Keratinocyte (primary cell): ENCODE measurements around the gene TIMP2. TPM values are rescaled to one million over a fixed set of nuclear protein-coding genes. Genes with fewer than 3 reads are reported as not detected.

Source experiments
- DNase-seq: peaks from one replicate; pipeline ENCODE4 v3.0.0-alpha.2; 2011; ENCODE audit warnings: low read depth, missing footprints, low spot score
- FAIRE-seq: peaks from 2 replicates; lab custom pipeline; 2011; peaks lifted over from hg19 to GRCh38; lab: Jason Lieb, UNC
- H2AFZ ChIP-seq: 2 replicates; pipeline ENCODE4 v1.6.0; 2012; ENCODE audit warnings: low read length, control low read depth, inconsistent platforms; ENCODE audit not compliant: control insufficient read depth
- H3K27ac ChIP-seq: 2 replicates; pipeline ENCODE4 v1.5.1; 2011; ENCODE audit warnings: low read length; ENCODE audit not compliant: control insufficient read depth, insufficient read depth
- H3K27me3 ChIP-seq: 3 replicates; pipeline ENCODE4 v1.6.0; 2011; ENCODE audit warnings: low read length; ENCODE audit not compliant: control insufficient read depth, insufficient read depth; ENCODE audit errors: extremely low read depth
- H3K36me3 ChIP-seq, 2 experiments: 2 replicates in 1 of 2; 3 replicates in 1 of 2; pipeline ENCODE4 v1.5.1; 2011; ENCODE audit warnings: low read length in 2 of 2, mild to moderate bottlenecking in 1 of 2; ENCODE audit not compliant: control insufficient read depth in 2 of 2, insufficient read depth in 2 of 2; ENCODE audit errors: extremely low read depth in 1 of 2
- H3K4me1 ChIP-seq: 3 replicates; pipeline ENCODE4 v1.5.1; 2011; ENCODE audit warnings: low read length; ENCODE audit not compliant: control insufficient read depth, insufficient read depth; ENCODE audit errors: extremely low read depth
- H3K4me2 ChIP-seq: 3 replicates; pipeline ENCODE4 v1.6.0; 2011; ENCODE audit warnings: low read depth, low read length; ENCODE audit not compliant: control insufficient read depth, insufficient read depth; ENCODE audit errors: extremely low read depth
- H3K4me3 ChIP-seq, 3 experiments: fragments of 200-600 bp in 1 of 3; sonication (generic) in 1 of 3; 2 replicates in 2 of 3; 3 replicates in 1 of 3; pipeline ENCODE4 v1.5.1; 2011 to 2016; ENCODE audit warnings: low read length in 3 of 3, mild to moderate bottlenecking in 3 of 3, control low read depth in 2 of 3, inconsistent platforms in 1 of 3, low read depth in 1 of 3, mixed read lengths in 1 of 3, mixed run types in 1 of 3, moderate library complexity in 1 of 3; ENCODE audit not compliant: control insufficient read depth in 2 of 3, insufficient read depth in 2 of 3; ENCODE audit errors: extremely low read depth in 1 of 3
- H3K79me2 ChIP-seq: 2 replicates; pipeline ENCODE4 v1.6.0; 2012; ENCODE audit warnings: low read length; ENCODE audit not compliant: control insufficient read depth, insufficient read depth
- H3K9ac ChIP-seq: 3 replicates; pipeline ENCODE4 v1.6.0; 2011; ENCODE audit warnings: low read length; ENCODE audit not compliant: control insufficient read depth, insufficient read depth; ENCODE audit errors: extremely low read depth
- H3K9me1 ChIP-seq: 3 replicates; pipeline ENCODE4 v1.6.0; 2011; ENCODE audit warnings: low read length; ENCODE audit not compliant: control insufficient read depth, insufficient read depth; ENCODE audit errors: extremely low read depth
- H3K9me3 ChIP-seq: 2 replicates; pipeline ENCODE4 v1.5.1; 2012; ENCODE audit warnings: low read depth, low read length; ENCODE audit not compliant: control insufficient read depth
- H4K20me1 ChIP-seq: 3 replicates; pipeline ENCODE4 v1.6.0; 2011; ENCODE audit warnings: low read length; ENCODE audit not compliant: control insufficient read depth, insufficient read depth; ENCODE audit errors: extremely low read depth
- CTCF ChIP-seq, 3 experiments: IDR thresholded peaks in 1 of 3; conservative IDR thresholded peaks in 1 of 3; optimal IDR thresholded peaks in 1 of 3; 2 replicates in 2 of 3; 3 replicates in 1 of 3; pipeline versions ENCODE3 to v1.5.1; 2011; ENCODE audit warnings: low read length in 3 of 3, mild to moderate bottlenecking in 3 of 3, moderate library complexity in 2 of 3, control low read depth in 1 of 3, inconsistent platforms in 1 of 3; ENCODE audit not compliant: insufficient read depth in 2 of 3; ENCODE audit errors: extremely low read depth in 1 of 3
- EZH2 ChIP-seq: IDR thresholded peaks from one replicate; pipeline ENCODE4 v1.6.1; 2012; ENCODE audit warnings: inconsistent platforms, mild to moderate bottlenecking, low read length, moderate library complexity
- dilution Hi-C: fragments of 300-500 bp; cut with MboI; formaldehyde crosslinking; loops from one replicate; pipeline ENCODE4 v1.7.0; 2020; ENCODE audit warnings: low sequenced_read_pairs; ENCODE audit not compliant: extremely low pct_ligation_motif_present
- polyA plus RNA-seq, 5 experiments: library from polyadenylated mRNA; depleted of rRNA in 3 of 5; stranded (reverse) in 3 of 5; stranded (forward) in 1 of 5; unstranded in 1 of 5; fragments of >200 nt; gene quantifications; 1 replicate in 1 of 5; 2 replicates in 3 of 5; 3 replicates in 1 of 5; pipeline versions ENCODE4 v1.2.1 to v1.2.3, GENCODE V29; 2011 to 2012; ENCODE audit warnings: missing spikeins in 2 of 5, low read depth in 1 of 5, low replicate concordance in 1 of 5

Gene TIMP2
- polyA plus RNA-seq, 1 donor (not counting 4 experiments of a cell fraction or from before 2014, with no cell fraction given), result 1.2 TPM

- DNase-seq, result no peak
- H3K27ac ChIP-seq, result no peak overlapping the region
- no peak overlapping the region for H2AFZ ChIP-seq
- H3K4me3 ChIP-seq, result no peak overlapping the region
- dilution Hi-C loops, result no loop called here
- H3K9me1 ChIP-seq, result no peaks in the 10 kb centered on the region
- no peaks in the 10 kb centered on the region for H3K36me3 ChIP-seq
- peaks cover 4% of the 10 kb centered on the region for H3K4me1 ChIP-seq
- no peaks in the 10 kb centered on the region for H4K20me1 ChIP-seq
- H3K4me2 ChIP-seq, result no peak overlapping the region
- TF ChIP-seq CTCF (optimal IDR thresholded peaks at IDR 0.05 in 1 of 3, IDR thresholded peaks at IDR 0.05 in 1 of 3, conservative IDR thresholded peaks at IDR 0.05 in 1 of 3; ENCODE audit: extremely low read depth in 1 of 3, insufficient read depth in 2 of 3, low read length in 3 of 3), result no peak
- no peak for TF ChIP-seq EZH2
- no peaks in the 10 kb centered on the region for H3K79me2 ChIP-seq
- FAIRE-seq, result no peak
- H3K9me3 ChIP-seq, result no peaks in the 10 kb centered on the region
- no peak overlapping the region for H3K9ac ChIP-seq
- H3K27me3 ChIP-seq, result peaks cover 3% of the 10 kb centered on the region
These were observed 67.9 kb downstream of the TIMP2 start for GRCh38 chr17:78857266-78857665.

GRCh38 chr17:78855561-78856165 lies 69.5 kb downstream of the TIMP2 start:
- no peak overlapping the region for H3K9ac ChIP-seq
- no peak overlapping the region for H3K4me2 ChIP-seq
- no peaks in the 10 kb centered on the region for H4K20me1 ChIP-seq
- H3K27ac ChIP-seq, result no peak overlapping the region
- H3K4me1 ChIP-seq, result no peaks in the 10 kb centered on the region
- dilution Hi-C loops, result no loop called here
- H3K36me3 ChIP-seq, result no peaks in the 10 kb centered on the region
- DNase-seq (no peak), FAIRE-seq (no peak)
- no peak overlapping the region for H2AFZ ChIP-seq
- H3K79me2 ChIP-seq, result no peaks in the 10 kb centered on the region
- H3K9me3 ChIP-seq, result no peaks in the 10 kb centered on the region
- TF ChIP-seq CTCF (optimal IDR thresholded peaks at IDR 0.05 in 1 of 3, IDR thresholded peaks at IDR 0.05 in 1 of 3, conservative IDR thresholded peaks at IDR 0.05 in 1 of 3; ENCODE audit: extremely low read depth in 1 of 3, insufficient read depth in 2 of 3, low read length in 3 of 3) (no peak), EZH2 (no peak)
- no peak overlapping the region for H3K4me3 ChIP-seq
- no peaks in the 10 kb centered on the region for H3K9me1 ChIP-seq
- peaks cover 3% of the 10 kb centered on the region for H3K27me3 ChIP-seq
